ENCODE results near the gene SLC6A16. TPM values are rescaled to one million over a fixed set of nuclear protein-coding genes. Genes with fewer than 3 reads are reported as not detected.

The SLC6A16 gene
- total RNA-seq, 1 experiment from 2014 or later: 3.2 TPM

- Histone ChIP-seq H4K91ac (ENCODE audit: insufficient read length, low read depth, low read length) (no peak overlapping the region), H3K4ac (ENCODE audit: low read depth, low read length) (no peak overlapping the region), H2AK5ac (ENCODE audit: insufficient read length, low read length) (no peak overlapping the region), H3K18ac (ENCODE audit: insufficient read length, low read depth, low read length) (no peak overlapping the region), H3K56ac (ENCODE audit: insufficient read length, low read depth, low read length) (no peak overlapping the region), H4K8ac (replicated peaks; ENCODE audit: insufficient read length, low read depth, low read length) (no peak overlapping the region), H3K4me1 (ENCODE audit: insufficient read depth, low read length) (no peaks in the 10 kb centered on the region; the same call in 1 of the 2 replicates), H2BK5ac (ENCODE audit: insufficient read length, low read length) (no peak overlapping the region), H4K5ac (ENCODE audit: insufficient read length, low read depth, low read length) (no peak overlapping the region), H4K20me1 (ENCODE audit: control insufficient read depth, insufficient read depth, insufficient read length) (no peaks in the 10 kb centered on the region), H3K23ac (ENCODE audit: insufficient read length, low read depth, low read length) (no peak overlapping the region), H3K9ac (ENCODE audit: extremely low read depth, insufficient read length, low read length) (no peak overlapping the region), H3K27me3 (ENCODE audit: insufficient read depth, low read length) (no peaks in the 10 kb centered on the region), H3K79me1 (ENCODE audit: insufficient read depth, low read depth, low read length, poor library complexity, severe bottlenecking) (no peaks in the 10 kb centered on the region), H2AFZ (ENCODE audit: low read length) (no peak overlapping the region), H3K14ac (ENCODE audit: insufficient read depth, low read length) (no peak overlapping the region), H2BK12ac (ENCODE audit: insufficient read length, low read depth, low read length) (no peak overlapping the region), H3K23me2 (ENCODE audit: insufficient read length, low read depth, low read length, poor library complexity, severe bottlenecking) (no peaks in the 10 kb centered on the region), H2BK20ac (ENCODE audit: low read depth, low read length, poor library complexity, severe bottlenecking) (no peak overlapping the region), H3K79me2 (ENCODE audit: insufficient read depth, low read length) (no peaks in the 10 kb centered on the region), H3K9me3 (ENCODE audit: control insufficient read depth, low read depth, low read length) (peaks cover 11% of the 10 kb centered on the region), H3K27ac (ENCODE audit: insufficient read length, low read depth, low read length) (no peak overlapping the region), H3K4me2 (ENCODE audit: insufficient read depth, insufficient read length, low read length) (no peak overlapping the region), H3T11ph (ENCODE audit: low read length) (no peak overlapping the region), H2BK120ac (ENCODE audit: low read depth, low read length, poor library complexity, severe bottlenecking) (no peak overlapping the region), H2BK15ac (ENCODE audit: low read depth, low read length) (no peak overlapping the region)
- no peak for DNase-seq
- no peak overlapping the region for H3K27ac Mint-ChIP-seq
- WGBS (ENCODE audit: extremely low coverage, insufficient read length, low lambda C conversion rate): no CpG with 5 or more reads among the region's 5 CpGs
- TF ChIP-seq CTCF (conservative IDR thresholded peaks at IDR 0.05): no peak
- H3K4me3 Mint-ChIP-seq: no peak overlapping the region
- H3K36me3 Mint-ChIP-seq (ENCODE audit: insufficient read depth in 1 of 3, low read depth in 3 of 3): peaks cover 10 to 16% (median 12%) of the 10 kb centered on the region in 3 experiments; a peak in 6 of 7 replicates
- H3K4me1 Mint-ChIP-seq: peaks cover 4 to 7% of the 10 kb centered on the region in 2 experiments; a peak in 2 of 4 replicates
- H3K27me3 Mint-ChIP-seq (ENCODE audit: low read depth): peaks cover 11% of the 10 kb centered on the region
- H3K9me3 Mint-ChIP-seq: peaks cover 16 to 22% of the 10 kb centered on the region in 2 experiments
These were observed 43.8 kb upstream of the SLC6A16 start for GRCh38 chr19:49368711-49369358.
